Measurements from ENCODE around the gene COX17. TPM values are rescaled to one million over a fixed set of nuclear protein-coding genes. Genes with fewer than 3 reads are reported as not detected.
A peak's percentile ranks its signal among the peaks of the same experiment; 100 is the strongest.

COX17 gene
- total and polyA plus RNA-seq, 9 of the 15 experiments (the other 6 are each of a cell fraction or from before 2014, with no cell fraction given), result 29.1 to 167 (median 60.6) TPM

- TF ChIP-seq SMC3 (conservative IDR thresholded peaks at IDR 0.05; ENCODE audit: insufficient read depth, low read depth, low read length) (no peak), AFF1 (IDR thresholded peaks at IDR 0.05; ENCODE audit: low read depth in 1 of 2, partially characterized antibody in 2 of 2) (no peak), CHD2 (IDR thresholded peaks at IDR 0.05; ENCODE audit: low read depth, low read length) (peak; percentile 56; the same call in 1 of the 2 replicates), NR2C1 (IDR thresholded peaks at IDR 0.05) (peak; percentile 100), NR2C1 (tag; IDR thresholded peaks at IDR 0.05) (peak; percentile 100), ZBTB40 (IDR thresholded peaks at IDR 0.05) (peak; percentile 89), ZBTB40 (CRISPR knock-in tag; IDR thresholded peaks at IDR 0.05) (no peak), ZNF140 (CRISPR knock-in tag; IDR thresholded peaks at IDR 0.05) (no peak), ZNF3 (CRISPR knock-in tag; IDR thresholded peaks at IDR 0.05) (no peak), MTF1 (CRISPR knock-in tag; IDR thresholded peaks at IDR 0.05; ENCODE audit: borderline replicate concordance) (no peak), DPF2 (IDR thresholded peaks at IDR 0.05) (no peak), ZFP91 (CRISPR knock-in tag; IDR thresholded peaks at IDR 0.05) (no peak)
Measured at GRCh38 chr3:119676771-119677640, at the start of gene COX17 (continued).
